Stimulated activated CD4-positive, alpha-beta T cell treated with anti-CD3 and anti-CD28 coated beads, Interleukin-12 subunit alpha, Interleukin-12 subunit beta, amount 100 ng/mL, for 24 hours (primary cell): ENCODE measurements around the gene B4GALNT4.
"Not testable (repeated sequence)": the region's sequence is repeated elsewhere in the genome, so short reads cannot be mapped to it uniquely, and the experiment has no call there.

ENCODE experiments used
- DNase-seq, 2 experiments: peaks; one replicate each; pipeline ENCODE4 v3.0.0-alpha.2; 2020; ENCODE audit warnings: low read depth in 2 of 2

The B4GALNT4 gene

GRCh38 chr11:334264-334994 lies 34.9 kb upstream of the B4GALNT4 start:
- no peak for DNase-seq

- no peak for DNase-seq
These were observed 33.3 kb upstream of the B4GALNT4 start for GRCh38 chr11:335779-336658.

GRCh38 chr11:336659-337198 lies 32.6 kb upstream of the B4GALNT4 start:
- no peak for DNase-seq

GRCh38 chr11:337711-338110 lies 31.6 kb upstream of the B4GALNT4 start:
- DNase-seq = no peak

- no peak for DNase-seq
These were observed 29.3 kb upstream of the B4GALNT4 start for GRCh38 chr11:339963-340362.

- DNase-seq = no peak
These were observed 28.5 kb upstream of the B4GALNT4 start for GRCh38 chr11:340539-341512.

GRCh38 chr11:342328-342727 lies 27.0 kb upstream of the B4GALNT4 start:
- no peak for DNase-seq

- DNase-seq = no peak
These were observed 24.3 kb upstream of the B4GALNT4 start for GRCh38 chr11:344836-345578.

GRCh38 chr11:346529-346928 lies 22.8 kb upstream of the B4GALNT4 start:
- no peak for DNase-seq

GRCh38 chr11:349270-349954 lies 19.9 kb upstream of the B4GALNT4 start:
- DNase-seq = not testable (repeated sequence)

- DNase-seq = not testable (repeated sequence)
These were observed 19.1 kb upstream of the B4GALNT4 start for GRCh38 chr11:350033-350722.

GRCh38 chr11:350723-351255 lies 18.5 kb upstream of the B4GALNT4 start:
- no peak for DNase-seq

GRCh38 chr11:351411-351810 lies 17.9 kb upstream of the B4GALNT4 start:
- DNase-seq = no peak

GRCh38 chr11:352456-353031 lies 16.8 kb upstream of the B4GALNT4 start:
- DNase-seq = no peak

- no peak for DNase-seq
These were observed 16.0 kb upstream of the B4GALNT4 start for GRCh38 chr11:353179-353873.

GRCh38 chr11:355581-356458 lies 13.5 kb upstream of the B4GALNT4 start:
- DNase-seq = peak; percentile 75 to 83

- DNase-seq = no peak
These were observed 12.7 kb upstream of the B4GALNT4 start for GRCh38 chr11:356610-357009.
